SH-SY5Y (cell line): ENCODE data around the gene MND1.

Source experiments
- GATA2 ChIP-seq: IDR thresholded peaks from 2 replicates; pipeline ENCODE4 v1.6.1; 2011; ENCODE audit warnings: mild to moderate bottlenecking, low read depth, low read length
- GATA3 ChIP-seq: IDR thresholded peaks from 2 replicates; pipeline ENCODE4 v1.6.1; 2011; ENCODE audit warnings: low read depth, mild to moderate bottlenecking, low read length, moderate library complexity

- no peak for TF ChIP-seq GATA2
- no peak for TF ChIP-seq GATA3
Observed at GRCh38 chr4:153383131-153383530, 38.6 kb downstream of the MND1 start.
